ENCODE data around the gene ERC2.

ERC2 gene

DNA sequence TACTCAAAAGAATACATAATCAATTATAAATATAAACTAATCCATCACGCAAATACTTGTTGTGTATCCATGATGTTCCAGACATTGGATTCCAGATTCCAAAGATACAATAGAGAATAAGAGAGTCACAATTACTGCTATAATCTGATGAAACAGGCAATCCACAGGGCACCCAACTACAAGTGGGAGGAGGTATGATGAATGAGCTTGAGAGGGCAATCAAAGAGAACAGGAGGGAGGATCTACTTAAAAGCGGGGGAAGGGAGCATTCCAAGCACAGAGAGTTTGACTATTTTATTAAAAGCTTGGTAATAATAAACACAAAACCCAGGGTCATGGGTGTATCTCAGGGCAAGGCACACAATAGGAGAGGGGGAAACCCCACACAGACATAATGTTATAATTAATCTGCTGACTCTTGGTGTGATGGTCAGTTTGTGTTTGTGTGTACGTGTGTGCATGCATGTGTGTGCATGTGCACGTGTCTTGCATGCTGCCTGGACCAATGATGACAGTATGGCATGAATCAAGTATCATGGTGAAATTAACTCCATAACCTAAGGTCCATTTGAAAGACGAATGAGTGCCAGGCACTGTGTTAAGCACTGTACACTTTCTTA lies 655.8 kb downstream of the ERC2 start:
- H3K36me3 ChIP-seq (ENCODE audit: low read depth): no peaks in the 10 kb centered on the region

GRCh38 chr3:55807210-55807609 lies 661.1 kb downstream of the ERC2 start:
- H3K4me1 ChIP-seq (ENCODE audit: insufficient read depth, poor library complexity, severe bottlenecking): no peaks in the 10 kb centered on the region
- TF ChIP-seq, protein P1, sequence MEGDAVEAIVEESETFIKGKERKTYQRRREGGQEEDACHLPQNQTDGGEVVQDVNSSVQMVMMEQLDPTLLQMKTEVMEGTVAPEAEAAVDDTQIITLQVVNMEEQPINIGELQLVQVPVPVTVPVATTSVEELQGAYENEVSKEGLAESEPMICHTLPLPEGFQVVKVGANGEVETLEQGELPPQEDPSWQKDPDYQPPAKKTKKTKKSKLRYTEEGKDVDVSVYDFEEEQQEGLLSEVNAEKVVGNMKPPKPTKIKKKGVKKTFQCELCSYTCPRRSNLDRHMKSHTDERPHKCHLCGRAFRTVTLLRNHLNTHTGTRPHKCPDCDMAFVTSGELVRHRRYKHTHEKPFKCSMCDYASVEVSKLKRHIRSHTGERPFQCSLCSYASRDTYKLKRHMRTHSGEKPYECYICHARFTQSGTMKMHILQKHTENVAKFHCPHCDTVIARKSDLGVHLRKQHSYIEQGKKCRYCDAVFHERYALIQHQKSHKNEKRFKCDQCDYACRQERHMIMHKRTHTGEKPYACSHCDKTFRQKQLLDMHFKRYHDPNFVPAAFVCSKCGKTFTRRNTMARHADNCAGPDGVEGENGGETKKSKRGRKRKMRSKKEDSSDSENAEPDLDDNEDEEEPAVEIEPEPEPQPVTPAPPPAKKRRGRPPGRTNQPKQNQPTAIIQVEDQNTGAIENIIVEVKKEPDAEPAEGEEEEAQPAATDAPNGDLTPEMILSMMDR (IDR thresholded peaks at IDR 0.05; ENCODE audit: poor library complexity, severe bottlenecking): no peak
- ATAC-seq (ENCODE audit: low read depth): no peak
- no peak for DNase-seq (ENCODE audit: low spot score)
- H3K27me3 ChIP-seq (ENCODE audit: insufficient read depth, poor library complexity, severe bottlenecking): no peaks in the 10 kb centered on the region
- no peaks in the 10 kb centered on the region for H3K36me3 ChIP-seq (ENCODE audit: low read depth)
- no peak overlapping the region for H3K27ac ChIP-seq (ENCODE audit: poor library complexity, severe bottlenecking)
- H3K4me3 ChIP-seq (ENCODE audit: severe bottlenecking): no peak overlapping the region
- H3K9me3 ChIP-seq (ENCODE audit: severe bottlenecking): no peaks in the 10 kb centered on the region

More for the DNA sequence above, 655.8 kb downstream of the ERC2 start:
- no peak for ATAC-seq (ENCODE audit: low read depth)
- Histone ChIP-seq H3K9me3 (ENCODE audit: severe bottlenecking) (no peaks in the 10 kb centered on the region), H3K4me3 (ENCODE audit: severe bottlenecking) (no peak overlapping the region), H3K4me1 (ENCODE audit: insufficient read depth, poor library complexity, severe bottlenecking) (no peaks in the 10 kb centered on the region), H3K27me3 (ENCODE audit: insufficient read depth, poor library complexity, severe bottlenecking) (no peaks in the 10 kb centered on the region), H3K27ac (ENCODE audit: poor library complexity, severe bottlenecking) (no peak overlapping the region)
- TF ChIP-seq, protein P1 (IDR thresholded peaks at IDR 0.05; ENCODE audit: poor library complexity, severe bottlenecking): no peak
- no peak for DNase-seq (ENCODE audit: low spot score)

DNA sequence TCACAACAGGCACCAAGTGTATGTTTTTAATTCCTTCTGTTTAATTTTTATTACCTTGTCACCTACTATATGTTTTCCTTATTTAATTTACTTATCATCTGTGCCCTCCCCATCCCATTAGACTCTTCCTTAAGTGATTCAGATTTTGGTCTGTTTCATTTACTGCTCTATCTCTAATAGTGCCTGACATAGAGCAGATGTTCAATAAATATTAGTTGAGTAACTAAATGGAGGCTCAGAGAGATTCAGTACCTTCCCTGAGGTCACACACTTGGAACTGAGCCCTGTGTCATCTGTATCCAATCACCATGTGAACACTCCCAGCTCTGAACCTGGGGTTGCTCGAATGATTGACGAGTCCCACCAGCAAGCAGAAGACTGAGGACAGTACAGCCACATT lies 663.1 kb downstream of the ERC2 start:
- TF ChIP-seq, protein P1 (IDR thresholded peaks at IDR 0.05; ENCODE audit: poor library complexity, severe bottlenecking): no peak

DNA sequence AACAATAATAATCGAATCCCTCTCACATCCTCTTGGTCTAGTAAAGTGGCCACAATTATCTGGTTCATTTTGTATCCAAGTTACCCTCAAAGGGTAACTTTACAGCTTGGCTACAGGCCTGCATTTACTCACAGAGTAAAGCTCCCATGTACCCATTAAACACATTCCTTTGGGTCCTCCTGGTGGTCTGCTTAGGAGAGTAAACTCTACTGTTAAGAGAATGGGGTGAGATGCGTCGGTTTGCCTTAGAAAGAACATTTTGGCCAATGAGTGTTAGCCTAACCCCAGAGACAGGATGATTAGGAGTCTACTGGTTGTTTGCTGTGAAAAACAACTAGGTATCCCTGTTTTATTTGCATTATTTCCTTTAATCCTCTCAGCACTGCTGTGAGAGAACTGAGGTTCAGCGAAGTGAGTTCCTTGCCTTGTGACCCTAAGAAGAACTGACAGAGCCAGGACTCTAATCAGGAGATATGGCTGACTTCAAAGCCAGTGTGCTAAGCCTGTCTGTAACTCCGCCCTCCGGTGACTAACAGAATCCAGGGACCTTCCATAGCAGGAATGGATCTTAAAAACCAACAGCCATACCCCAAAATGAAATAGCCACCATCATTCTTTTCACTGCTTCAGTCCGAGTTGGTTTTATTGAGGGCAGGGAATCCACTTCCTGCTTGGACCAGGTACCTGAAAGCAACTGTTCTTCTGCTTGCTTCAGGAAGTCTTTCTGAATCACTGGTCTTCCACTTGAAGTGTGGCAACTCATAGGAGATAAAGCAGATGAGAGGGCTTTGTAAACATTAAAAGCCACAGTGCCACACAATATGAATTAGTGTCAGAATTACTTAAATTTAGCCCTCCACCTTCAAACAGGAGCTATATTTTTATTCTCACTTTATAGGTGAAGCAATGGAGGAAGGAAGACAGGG lies 663.8 kb downstream of the ERC2 start:
- Histone ChIP-seq H3K9me3 (ENCODE audit: severe bottlenecking) (no peaks in the 10 kb centered on the region), H3K4me1 (ENCODE audit: insufficient read depth, poor library complexity, severe bottlenecking) (no peaks in the 10 kb centered on the region), H3K36me3 (ENCODE audit: low read depth) (no peaks in the 10 kb centered on the region), H3K27ac (ENCODE audit: poor library complexity, severe bottlenecking) (no peak overlapping the region), H3K4me3 (ENCODE audit: severe bottlenecking) (no peak overlapping the region), H3K27me3 (ENCODE audit: insufficient read depth, poor library complexity, severe bottlenecking) (no peaks in the 10 kb centered on the region)
- DNase-seq (ENCODE audit: low spot score) (no peak), ATAC-seq (ENCODE audit: low read depth) (no peak)
- TF ChIP-seq, protein P1 (IDR thresholded peaks at IDR 0.05; ENCODE audit: poor library complexity, severe bottlenecking): no peak

More for the DNA sequence above, 663.1 kb downstream of the ERC2 start:
- Histone ChIP-seq H3K4me3 (ENCODE audit: severe bottlenecking) (no peak overlapping the region), H3K9me3 (ENCODE audit: severe bottlenecking) (no peaks in the 10 kb centered on the region), H3K36me3 (ENCODE audit: low read depth) (no peaks in the 10 kb centered on the region), H3K27me3 (ENCODE audit: insufficient read depth, poor library complexity, severe bottlenecking) (no peaks in the 10 kb centered on the region), H3K27ac (ENCODE audit: poor library complexity, severe bottlenecking) (no peak overlapping the region), H3K4me1 (ENCODE audit: insufficient read depth, poor library complexity, severe bottlenecking) (no peaks in the 10 kb centered on the region)
- DNase-seq (ENCODE audit: low spot score) (no peak), ATAC-seq (ENCODE audit: low read depth) (no peak)

All from RWPE2 (cell line).